ENCODE results near the gene PSMD7. TPM values are rescaled to one million over a fixed set of nuclear protein-coding genes. Genes with fewer than 3 reads are reported as not detected.
A peak's percentile ranks its signal among the peaks of the same experiment; 100 is the strongest.

Gene PSMD7
- total and polyA plus RNA-seq, 2 of the 13 experiments (the other 11 are each of a cell fraction or from before 2014, with no cell fraction given): 105 to 224 TPM

- peak; percentile 43; the same call in 1 of the 2 replicates for TF ChIP-seq MYNN (CRISPR knock-in tag; IDR thresholded peaks at IDR 0.05; ENCODE audit: low read depth)
- TF ChIP-seq SCMH1 (CRISPR knock-in tag; IDR thresholded peaks at IDR 0.05; ENCODE audit: borderline replicate concordance): no peak
- no peak for TF ChIP-seq HOXA7 (CRISPR knock-in tag; IDR thresholded peaks at IDR 0.05)
- peak; percentile 19; the same call in 1 of the 2 replicates for TF ChIP-seq NR2F2 (IDR thresholded peaks at IDR 0.05; ENCODE audit: borderline replicate concordance, low read depth)
- peak; percentile 92 for TF ChIP-seq ZMAT3 (CRISPR knock-in tag; conservative IDR thresholded peaks at IDR 0.05)
- no peak for TF ChIP-seq ATM (IDR thresholded peaks at IDR 0.05; ENCODE audit: borderline replicate concordance)
- TF ChIP-seq, protein P1, sequence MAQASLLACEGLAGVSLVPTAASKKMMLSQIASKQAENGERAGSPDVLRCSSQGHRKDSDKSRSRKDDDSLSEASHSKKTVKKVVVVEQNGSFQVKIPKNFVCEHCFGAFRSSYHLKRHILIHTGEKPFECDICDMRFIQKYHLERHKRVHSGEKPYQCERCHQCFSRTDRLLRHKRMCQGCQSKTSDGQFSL (CRISPR knock-in tag; IDR thresholded peaks at IDR 0.05): peak; percentile 98
- TF ChIP-seq POLR2AphosphoS5 (IDR thresholded peaks at IDR 0.05; ENCODE audit: low read depth, low read length): peak; percentile 91
- peak; percentile 93 for TF ChIP-seq ZNF317 (CRISPR knock-in tag; IDR thresholded peaks at IDR 0.05)
- no peak for TF ChIP-seq ADNP (CRISPR knock-in tag; IDR thresholded peaks at IDR 0.05)
- TF ChIP-seq MED1 (CRISPR knock-in tag; IDR thresholded peaks at IDR 0.05): peak; percentile 66
- TF ChIP-seq ZMYM2 (CRISPR knock-in tag; IDR thresholded peaks at IDR 0.05): 0 out of 2 replicates have a peak, but pooled peaks have one; percentile 33
- peak; percentile 78; the same call in 1 of the 2 replicates for TF ChIP-seq ZNF543 (CRISPR knock-in tag; IDR thresholded peaks at IDR 0.05)
- TF ChIP-seq RFX3 (CRISPR knock-in tag; IDR thresholded peaks at IDR 0.05): no peak
- TF ChIP-seq, protein P2, sequence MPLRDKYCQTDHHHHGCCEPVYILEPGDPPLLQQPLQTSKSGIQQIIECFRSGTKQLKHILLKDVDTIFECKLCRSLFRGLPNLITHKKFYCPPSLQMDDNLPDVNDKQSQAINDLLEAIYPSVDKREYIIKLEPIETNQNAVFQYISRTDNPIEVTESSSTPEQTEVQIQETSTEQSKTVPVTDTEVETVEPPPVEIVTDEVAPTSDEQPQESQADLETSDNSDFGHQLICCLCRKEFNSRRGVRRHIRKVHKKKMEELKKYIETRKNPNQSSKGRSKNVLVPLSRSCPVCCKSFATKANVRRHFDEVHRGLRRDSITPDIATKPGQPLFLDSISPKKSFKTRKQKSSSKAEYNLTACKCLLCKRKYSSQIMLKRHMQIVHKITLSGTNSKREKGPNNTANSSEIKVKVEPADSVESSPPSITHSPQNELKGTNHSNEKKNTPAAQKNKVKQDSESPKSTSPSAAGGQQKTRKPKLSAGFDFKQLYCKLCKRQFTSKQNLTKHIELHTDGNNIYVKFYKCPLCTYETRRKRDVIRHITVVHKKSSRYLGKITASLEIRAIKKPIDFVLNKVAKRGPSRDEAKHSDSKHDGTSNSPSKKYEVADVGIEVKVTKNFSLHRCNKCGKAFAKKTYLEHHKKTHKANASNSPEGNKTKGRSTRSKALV (CRISPR knock-in tag; IDR thresholded peaks at IDR 0.05): peak; percentile 70; the same call in 1 of the 2 replicates
- no peak for TF ChIP-seq TP53 (CRISPR knock-in tag; conservative IDR thresholded peaks at IDR 0.05)
- TF ChIP-seq TBP (CRISPR knock-in tag; IDR thresholded peaks at IDR 0.05): no peak
- no peak for TF ChIP-seq KLF12 (CRISPR knock-in tag; IDR thresholded peaks at IDR 0.05; ENCODE audit: borderline replicate concordance)
- no peak for TF ChIP-seq ZKSCAN1 (IDR thresholded peaks at IDR 0.05; ENCODE audit: low read length)
- peak; percentile 98 for TF ChIP-seq SNAPC2 (CRISPR knock-in tag; IDR thresholded peaks at IDR 0.05)
- TF ChIP-seq ZNF7 (CRISPR knock-in tag; IDR thresholded peaks at IDR 0.05): no peak
- 0 out of 2 replicates have a peak, but pooled peaks have one; percentile 77 for TF ChIP-seq ZNF432 (CRISPR knock-in tag; IDR thresholded peaks at IDR 0.05; ENCODE audit: borderline replicate concordance)
- TF ChIP-seq ZNF557 (CRISPR knock-in tag; IDR thresholded peaks at IDR 0.05): peak; percentile 3; the same call in 1 of the 2 replicates
- TF ChIP-seq ZNF549 (CRISPR knock-in tag; IDR thresholded peaks at IDR 0.05): no peak
- TF ChIP-seq RBM22 (optimal IDR thresholded peaks at IDR 0.05; ENCODE audit: low read length): no peak
- TF ChIP-seq, protein P3, sequence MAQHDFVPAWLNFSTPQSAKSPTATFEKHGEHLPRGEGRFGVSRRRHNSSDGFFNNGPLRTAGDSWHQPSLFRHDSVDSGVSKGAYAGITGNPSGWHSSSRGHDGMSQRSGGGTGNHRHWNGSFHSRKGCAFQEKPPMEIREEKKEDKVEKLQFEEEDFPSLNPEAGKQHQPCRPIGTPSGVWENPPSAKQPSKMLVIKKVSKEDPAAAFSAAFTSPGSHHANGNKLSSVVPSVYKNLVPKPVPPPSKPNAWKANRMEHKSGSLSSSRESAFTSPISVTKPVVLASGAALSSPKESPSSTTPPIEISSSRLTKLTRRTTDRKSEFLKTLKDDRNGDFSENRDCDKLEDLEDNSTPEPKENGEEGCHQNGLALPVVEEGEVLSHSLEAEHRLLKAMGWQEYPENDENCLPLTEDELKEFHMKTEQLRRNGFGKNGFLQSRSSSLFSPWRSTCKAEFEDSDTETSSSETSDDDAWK (CRISPR knock-in tag; IDR thresholded peaks at IDR 0.05): no peak
- TF ChIP-seq ARNTL (CRISPR knock-in tag; IDR thresholded peaks at IDR 0.05): peak; percentile 74
- TF ChIP-seq, protein P4, sequence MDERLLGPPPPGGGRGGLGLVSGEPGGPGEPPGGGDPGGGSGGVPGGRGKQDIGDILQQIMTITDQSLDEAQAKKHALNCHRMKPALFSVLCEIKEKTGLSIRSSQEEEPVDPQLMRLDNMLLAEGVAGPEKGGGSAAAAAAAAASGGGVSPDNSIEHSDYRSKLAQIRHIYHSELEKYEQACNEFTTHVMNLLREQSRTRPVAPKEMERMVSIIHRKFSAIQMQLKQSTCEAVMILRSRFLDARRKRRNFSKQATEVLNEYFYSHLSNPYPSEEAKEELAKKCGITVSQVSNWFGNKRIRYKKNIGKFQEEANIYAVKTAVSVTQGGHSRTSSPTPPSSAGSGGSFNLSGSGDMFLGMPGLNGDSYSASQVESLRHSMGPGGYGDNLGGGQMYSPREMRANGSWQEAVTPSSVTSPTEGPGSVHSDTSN (CRISPR knock-in tag; IDR thresholded peaks at IDR 0.05): peak; percentile 51; the same call in 1 of the 2 replicates
These were observed at the start of gene PSMD7 (continued) for GRCh38 chr16:74296432-74297144.

Data from HepG2 (cell line).